ENCODE data around the gene ETFA.

- no peak for TF ChIP-seq CTCF (IDR thresholded peaks at IDR 0.05; ENCODE audit: low read length)
- TF ChIP-seq EZH2 (optimal IDR thresholded peaks at IDR 0.05; ENCODE audit: low read depth, low read length): no peak
- TF ChIP-seq EZH2phosphoT487 (IDR thresholded peaks at IDR 0.05; ENCODE audit: low read length): no peak
Measured at GRCh38 chr15:76303909-76304308, 7.4 kb downstream of the ETFA start.
